Gastroesophageal sphincter (tissue), 3 donors: ENCODE results near the gene GABRA5.

Experiments used
- EP300 ChIP-seq: sonication (generic); formaldehyde crosslinking; IDR thresholded peaks from one replicate; pipeline ENCODE4 v1.6.1; 2017; ENCODE audit warnings: antibody characterized with exemption, mild to moderate bottlenecking
- POLR2A ChIP-seq, 2 donors: fragments of 450-650 bp; IDR thresholded peaks; one replicate each; pipeline ENCODE4 v1.6.1; 2017; ENCODE audit warnings: antibody characterized with exemption in 2 of 2, mild to moderate bottlenecking in 2 of 2, moderate library complexity in 1 of 2
- POLR2AphosphoS5 ChIP-seq: sonication (generic); formaldehyde crosslinking; IDR thresholded peaks from one replicate; pipeline ENCODE4 v1.6.1; 2017; ENCODE audit warnings: antibody characterized with exemption
- TF ChIP-seq, protein P1 (sequence below), 4 experiments: fragments of 200-600 bp in 2 of 4; fragments of 450-650 bp in 2 of 4; sonication (generic) in 1 of 4; IDR thresholded peaks; one replicate each; pipeline ENCODE4 v1.5.1; 2017 to 2019; ENCODE audit warnings: antibody characterized with exemption in 4 of 4, mild to moderate bottlenecking in 2 of 4, moderate library complexity in 2 of 4

- TF ChIP-seq, protein P1, sequence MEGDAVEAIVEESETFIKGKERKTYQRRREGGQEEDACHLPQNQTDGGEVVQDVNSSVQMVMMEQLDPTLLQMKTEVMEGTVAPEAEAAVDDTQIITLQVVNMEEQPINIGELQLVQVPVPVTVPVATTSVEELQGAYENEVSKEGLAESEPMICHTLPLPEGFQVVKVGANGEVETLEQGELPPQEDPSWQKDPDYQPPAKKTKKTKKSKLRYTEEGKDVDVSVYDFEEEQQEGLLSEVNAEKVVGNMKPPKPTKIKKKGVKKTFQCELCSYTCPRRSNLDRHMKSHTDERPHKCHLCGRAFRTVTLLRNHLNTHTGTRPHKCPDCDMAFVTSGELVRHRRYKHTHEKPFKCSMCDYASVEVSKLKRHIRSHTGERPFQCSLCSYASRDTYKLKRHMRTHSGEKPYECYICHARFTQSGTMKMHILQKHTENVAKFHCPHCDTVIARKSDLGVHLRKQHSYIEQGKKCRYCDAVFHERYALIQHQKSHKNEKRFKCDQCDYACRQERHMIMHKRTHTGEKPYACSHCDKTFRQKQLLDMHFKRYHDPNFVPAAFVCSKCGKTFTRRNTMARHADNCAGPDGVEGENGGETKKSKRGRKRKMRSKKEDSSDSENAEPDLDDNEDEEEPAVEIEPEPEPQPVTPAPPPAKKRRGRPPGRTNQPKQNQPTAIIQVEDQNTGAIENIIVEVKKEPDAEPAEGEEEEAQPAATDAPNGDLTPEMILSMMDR (IDR thresholded peaks at IDR 0.05), result no peak
- TF ChIP-seq POLR2A (IDR thresholded peaks at IDR 0.05), result no peak
- peak; percentile 15 for TF ChIP-seq POLR2AphosphoS5
- no peak for TF ChIP-seq EP300
These were observed 7.0 kb downstream of the GABRA5 start for GRCh38 chr15:26873846-26874245.
